Suppressor macrophage treated with lipopolysaccharide for 4 hours (primary cell): ENCODE results near the gene ITGBL1.
"Not testable (repeated sequence)": the region's sequence is repeated elsewhere in the genome, so short reads cannot be mapped to it uniquely, and the experiment has no call there.

Source experiments
- DNase-seq: peaks from one replicate; pipeline ENCODE4 v3.0.0-alpha.2; 2020

Gene ITGBL1

GRCh38 chr13:101514695-101515275 lies 62.3 kb downstream of the ITGBL1 start:
- peak; percentile 54 for DNase-seq

- DNase-seq = no peak
Observed at GRCh38 chr13:101515504-101515903, 63.0 kb downstream of the ITGBL1 start.

- no peak for DNase-seq
Observed at GRCh38 chr13:101516262-101516661, 63.8 kb downstream of the ITGBL1 start.

- no peak for DNase-seq
Observed at GRCh38 chr13:101520672-101521071, 68.2 kb downstream of the ITGBL1 start.

DNA sequence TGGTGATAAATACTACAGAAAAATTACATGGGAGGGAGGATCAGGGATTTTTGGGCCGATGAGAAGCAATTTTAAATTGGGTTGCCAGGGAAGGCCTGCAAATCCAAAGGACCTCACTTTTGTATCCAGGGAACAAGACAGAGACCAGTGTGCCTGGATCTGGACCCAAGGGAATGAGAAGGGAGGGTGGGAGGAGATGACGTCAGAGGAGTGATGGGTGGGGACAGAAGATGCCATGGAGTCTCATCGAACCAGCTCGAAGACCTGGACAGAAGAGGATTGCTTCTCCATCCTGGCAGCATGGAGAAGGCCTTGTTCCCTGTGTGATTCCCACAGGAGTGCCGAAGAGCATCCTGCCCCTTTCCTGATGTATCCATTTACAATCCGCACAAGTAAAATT lies 68.9 kb downstream of the ITGBL1 start:
- no peak for DNase-seq

DNA sequence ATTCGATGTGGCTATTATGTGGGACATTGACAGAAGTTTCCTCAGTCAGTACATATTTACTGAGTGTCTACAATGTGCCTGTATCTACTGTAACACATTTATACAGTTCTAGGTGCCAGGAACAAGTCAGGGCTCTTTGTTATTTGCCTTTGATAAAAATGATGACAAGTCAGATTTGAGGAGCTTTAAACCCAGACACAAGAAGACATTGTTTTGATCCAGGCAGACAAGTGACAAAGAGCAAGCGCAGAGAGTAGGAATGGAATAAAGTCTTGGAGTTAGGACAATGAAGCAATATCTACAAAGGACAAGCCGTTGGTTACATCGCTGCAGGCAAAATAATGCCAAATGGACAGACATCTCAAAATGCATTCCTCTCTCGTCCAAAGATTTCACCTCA lies 70.1 kb downstream of the ITGBL1 start:
- DNase-seq = no peak

DNA sequence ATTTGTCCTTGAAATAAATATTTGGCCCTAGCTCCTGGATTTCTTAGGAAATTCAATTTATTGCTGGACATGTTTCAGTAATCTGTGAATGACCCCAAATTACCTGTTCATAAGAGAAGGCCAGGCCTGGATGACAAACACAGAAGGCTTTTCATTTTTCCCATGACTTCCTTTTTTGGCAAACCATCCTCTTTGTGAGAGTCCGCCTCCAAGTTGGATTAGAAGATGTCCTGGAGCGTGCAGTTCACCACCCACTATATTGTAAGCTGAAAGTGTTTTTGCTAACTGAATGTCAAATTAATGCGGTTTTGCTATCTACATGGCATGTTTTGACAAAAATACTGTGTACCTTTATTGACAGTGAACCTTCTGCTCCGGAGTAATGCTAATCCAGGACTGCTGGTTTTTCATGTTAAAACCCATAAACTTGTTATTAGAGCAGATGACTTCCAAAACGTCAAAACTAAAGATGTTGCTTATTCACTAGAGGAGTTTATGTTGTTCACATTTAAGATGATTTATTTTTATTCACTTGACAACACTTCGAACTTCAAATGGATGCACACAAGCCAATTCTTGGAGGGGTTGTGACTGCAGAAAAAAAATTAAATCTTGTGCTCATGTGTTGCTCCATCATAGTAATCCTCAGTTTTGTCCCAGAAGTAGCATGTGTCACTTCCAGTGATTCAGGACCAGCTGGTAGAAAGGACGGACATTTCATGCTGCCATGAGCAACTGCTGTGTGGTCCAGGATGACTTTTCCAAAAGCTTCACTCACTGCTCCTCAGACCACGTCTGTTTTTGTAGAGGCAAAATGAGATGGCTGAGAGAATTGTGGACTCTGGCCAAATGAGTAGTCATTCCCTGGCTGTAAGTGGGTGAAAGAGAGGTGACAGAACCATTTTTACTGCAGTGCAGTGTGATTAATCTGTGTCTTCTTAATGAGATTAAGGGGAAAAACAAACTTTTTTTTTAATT lies 71.0 kb downstream of the ITGBL1 start:
- DNase-seq = peak; percentile 6

DNA sequence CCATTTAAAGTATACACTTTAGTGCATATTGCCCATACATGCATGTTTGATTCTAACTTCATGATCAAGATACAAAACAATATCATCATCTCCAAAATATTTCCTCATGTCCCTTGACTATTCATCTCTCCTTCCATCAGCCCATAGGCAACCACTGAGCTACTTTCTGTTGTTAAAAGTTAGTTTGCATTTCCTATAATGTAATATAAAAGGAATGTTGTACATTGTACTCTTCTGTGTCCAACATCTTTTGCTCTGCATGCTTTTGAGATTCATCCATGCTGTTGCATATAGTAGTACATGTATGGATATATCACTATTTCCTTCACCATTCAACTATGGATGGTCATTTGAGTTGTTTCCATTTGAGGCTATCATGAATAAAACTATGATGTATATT lies 74.7 kb downstream of the ITGBL1 start:
- no peak for DNase-seq

GRCh38 chr13:101529422-101529821 lies 76.9 kb downstream of the ITGBL1 start:
- DNase-seq = peak; percentile 36

- DNase-seq = no peak
Observed at GRCh38 chr13:101530293-101530692, 77.8 kb downstream of the ITGBL1 start.

DNA sequence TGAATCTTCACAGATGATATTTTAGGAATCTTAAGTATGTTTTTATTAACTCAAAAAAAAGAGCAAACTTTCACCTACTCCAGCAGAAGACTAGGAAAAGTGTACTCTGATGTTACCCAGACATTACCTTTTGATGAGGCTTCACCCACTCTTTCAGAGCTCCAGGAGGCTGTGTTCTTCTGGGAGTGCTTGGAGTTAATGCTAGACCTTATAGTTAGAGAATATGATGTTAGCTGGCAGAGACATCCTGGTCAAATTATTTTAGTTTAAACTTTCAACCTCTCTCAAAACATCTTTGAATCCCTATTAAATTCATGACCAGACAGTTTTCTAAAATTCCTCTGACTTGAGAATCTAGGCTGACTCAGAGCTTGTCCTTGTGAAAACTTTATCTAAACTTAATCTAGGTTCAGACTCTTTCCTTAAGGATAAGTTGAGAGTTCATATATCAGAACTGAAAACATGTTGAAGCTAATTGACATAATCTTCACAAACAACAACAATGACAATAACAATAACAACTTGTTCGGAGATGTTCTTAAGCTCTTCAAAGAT lies 82.8 kb downstream of the ITGBL1 start:
- no peak for DNase-seq

GRCh38 chr13:101536079-101536478 lies 83.6 kb downstream of the ITGBL1 start:
- no peak for DNase-seq

- not testable (repeated sequence) for DNase-seq
Observed at GRCh38 chr13:101544544-101544943, 92.1 kb downstream of the ITGBL1 start.

DNA sequence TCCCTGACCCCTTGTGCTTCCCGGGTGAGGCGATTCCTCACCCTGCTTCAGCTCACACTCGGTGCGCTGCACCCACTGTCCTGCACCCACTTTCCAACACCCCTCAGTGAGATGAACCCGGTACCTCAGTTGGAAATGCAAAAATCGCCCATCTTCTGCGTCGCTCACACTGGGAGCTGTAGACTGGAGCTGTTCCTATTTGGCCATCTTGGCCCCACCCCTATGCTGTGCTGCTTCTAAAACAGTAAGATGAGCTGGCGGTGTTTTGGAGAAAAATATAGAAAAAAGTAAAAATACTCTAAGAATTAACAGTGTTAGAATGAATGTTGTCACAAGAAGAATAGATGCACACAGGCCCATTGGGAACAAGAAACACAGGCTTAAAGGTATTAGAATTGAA lies 92.5 kb downstream of the ITGBL1 start:
- DNase-seq = no peak

DNA sequence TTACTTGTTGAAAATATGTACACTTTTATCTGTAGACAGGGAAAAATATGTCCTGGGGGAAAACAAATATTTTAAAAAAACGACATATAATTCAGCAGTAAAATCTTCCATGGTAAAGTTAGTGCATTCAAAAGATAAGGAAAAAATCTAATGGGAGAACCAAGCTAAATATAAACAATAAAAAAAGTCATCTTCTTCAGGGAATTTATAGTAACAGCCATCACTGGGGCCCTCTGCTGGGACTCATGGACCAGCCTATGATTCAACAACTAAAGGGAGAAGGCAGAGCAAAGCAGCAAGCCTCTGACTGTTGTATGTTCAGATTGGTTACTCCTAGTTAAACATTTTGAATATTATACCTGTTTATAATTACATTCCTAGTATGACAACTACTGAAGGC lies 93.0 kb downstream of the ITGBL1 start:
- DNase-seq = no peak

DNA sequence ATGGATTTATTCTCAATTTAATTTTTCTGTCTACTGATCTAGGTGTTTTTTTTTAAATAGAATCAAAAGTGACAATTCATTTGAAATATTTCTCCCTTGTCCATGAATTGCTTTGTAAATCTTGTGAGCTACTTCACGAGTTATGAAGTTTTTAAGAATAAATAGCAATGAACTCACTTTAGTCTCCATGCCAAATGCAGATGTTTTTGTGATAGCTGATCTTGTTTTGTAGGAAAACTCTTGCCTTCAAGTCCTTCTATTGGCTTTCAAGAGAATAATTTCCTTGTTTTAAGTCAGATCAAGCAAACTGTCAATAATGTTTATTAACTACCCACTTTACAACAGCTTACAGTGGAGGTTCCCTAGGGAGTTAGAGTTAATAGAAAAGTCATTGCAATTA lies 99.8 kb downstream of the ITGBL1 start:
- DNase-seq = no peak

DNA sequence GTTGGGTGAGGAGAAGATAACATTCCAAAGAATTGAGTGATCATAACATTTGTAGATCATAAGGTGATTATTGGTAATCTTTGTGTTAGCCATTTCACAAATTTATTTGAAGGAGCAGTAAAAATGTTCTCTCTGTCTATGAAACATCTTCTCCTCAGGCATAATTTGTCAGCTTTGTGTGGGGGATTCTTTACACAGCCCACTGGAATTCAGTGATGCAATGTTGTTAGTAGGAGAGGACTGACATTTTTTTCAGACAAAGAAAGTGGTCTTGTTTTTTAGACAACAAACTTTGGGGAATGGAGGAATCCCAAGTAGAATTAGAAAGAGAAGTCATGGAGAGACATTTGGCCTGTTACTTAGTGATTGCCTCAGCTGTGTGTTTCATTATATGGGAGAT lies 100.3 kb downstream of the ITGBL1 start:
- DNase-seq = no peak

- no peak for DNase-seq
Observed at GRCh38 chr13:101554420-101555125, 102.1 kb downstream of the ITGBL1 start.

GRCh38 chr13:101555610-101556009 lies 103.1 kb downstream of the ITGBL1 start:
- no peak for DNase-seq

DNA sequence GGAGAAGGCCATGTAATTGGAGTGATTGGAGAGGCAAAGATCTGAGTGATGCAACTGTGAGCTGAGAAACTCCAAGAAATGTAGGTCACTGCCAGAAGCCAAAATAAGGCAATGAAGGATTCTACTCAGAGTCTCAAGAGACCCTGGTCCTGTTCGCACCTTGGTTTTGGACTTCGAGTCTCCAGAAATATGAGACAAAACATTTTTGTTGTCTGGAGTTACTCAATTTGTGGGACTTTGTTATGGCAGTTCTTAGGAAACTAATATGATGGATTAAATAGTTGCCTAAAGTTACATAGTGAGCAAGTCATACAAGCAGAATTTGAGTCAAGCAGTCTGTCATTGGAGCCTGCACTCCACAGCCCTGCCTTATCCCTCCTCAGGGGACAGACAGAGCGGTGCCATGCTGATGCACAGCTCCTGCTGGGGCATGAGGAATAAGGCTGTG lies 104.2 kb downstream of the ITGBL1 start:
- no peak for DNase-seq

DNA sequence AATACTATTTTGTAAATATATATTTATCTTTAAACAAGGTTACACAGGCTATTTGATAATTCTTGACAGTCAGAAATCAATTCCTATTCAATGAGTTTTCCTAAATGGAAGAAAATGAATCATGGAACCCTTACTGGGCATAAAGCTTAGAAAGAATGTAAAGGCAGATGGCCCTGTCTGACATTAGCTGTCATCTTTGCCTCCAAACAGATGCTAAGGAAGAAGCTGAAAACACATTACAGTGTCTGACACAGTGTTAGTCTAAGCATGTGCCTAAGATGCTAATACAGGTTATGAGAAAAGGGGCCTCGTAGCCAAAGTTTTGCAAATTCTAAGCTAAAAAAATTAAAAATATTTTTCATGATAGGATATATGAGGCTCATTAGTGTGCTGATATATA lies 112.8 kb downstream of the ITGBL1 start:
- no peak for DNase-seq

DNA sequence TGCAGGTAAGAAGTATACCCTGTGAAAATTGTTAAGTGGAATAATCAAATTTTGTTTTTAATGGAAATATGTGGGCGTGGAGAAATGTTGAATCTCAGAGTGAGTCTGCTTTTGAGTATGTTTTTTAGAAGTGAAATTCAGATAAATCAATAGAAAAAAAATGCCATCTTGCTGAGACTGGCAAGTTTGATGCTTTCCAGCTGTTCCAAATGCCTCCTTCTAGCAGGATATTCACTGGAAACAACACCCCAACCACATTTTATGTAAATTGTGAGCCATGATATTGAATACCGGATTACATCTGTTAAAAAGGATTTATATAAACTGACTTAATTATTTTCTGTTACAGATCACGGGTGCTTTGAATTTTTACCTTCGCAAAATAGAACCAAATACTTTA lies 115.4 kb downstream of the ITGBL1 start:
- DNase-seq = no peak

DNA sequence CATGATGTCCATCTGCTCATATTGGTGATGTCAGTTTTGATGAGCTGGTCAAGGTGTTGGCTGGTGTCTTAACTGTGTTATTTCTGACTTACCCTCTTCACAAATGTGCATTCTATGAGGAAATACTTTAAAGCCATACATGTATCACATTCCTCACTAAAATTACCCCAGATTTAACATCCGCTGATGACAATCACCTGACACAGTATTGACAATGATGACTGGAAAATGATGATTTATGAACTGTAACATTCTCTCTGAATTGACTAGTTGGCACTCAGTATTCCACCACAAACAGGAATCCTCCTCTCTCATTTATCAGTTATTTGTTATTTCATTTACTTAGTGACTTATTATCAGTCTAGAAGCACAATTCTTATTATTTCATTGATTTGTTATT lies 117.3 kb downstream of the ITGBL1 start:
- no peak for DNase-seq
